ENCODE data around the gene TLK1. TPM values are rescaled to one million over a fixed set of nuclear protein-coding genes. Genes with fewer than 3 reads are reported as not detected.

The TLK1 gene
- total and polyA plus RNA-seq, 10 of the 15 experiments (the other 5 are each of a cell fraction or from before 2014, with no cell fraction given): 25.1 to 126 (median 57.3) TPM

GRCh38 chr2:171169839-171170238, 9.1 kb upstream of the TLK1 start:
- no peak for DNase-seq (ENCODE audit: low read depth, low spot score)
- no peaks in the 10 kb centered on the region; the same call in 2 of the 3 replicates for H3K9me3 ChIP-seq (replicated peaks; ENCODE audit: control insufficient read depth, insufficient read depth, low read length)
- no peaks in the 10 kb centered on the region for H3K36me3 ChIP-seq (ENCODE audit: control insufficient read depth in 2 of 2, insufficient read depth in 2 of 2, low read length in 1 of 2)
- H3K27me3 ChIP-seq (replicated peaks in 1 of 2; ENCODE audit: control insufficient read depth in 2 of 2, insufficient read depth in 2 of 2, low read length in 1 of 2): no peaks in the 10 kb centered on the region
- RAD21 ChIA-PET (ENCODE audit: unreplicated experiment): interaction anchor here (0.7 kb wide), 1 partner anchor 10 kb away, joined by 3 read pairs; no protein-coding TSS in a partner anchor
- no peak for FAIRE-seq
- in situ Hi-C loops (cut with MboI): no loop called here
- SMC1A ChIA-PET (ENCODE audit: uncharacterized antibody, unreplicated experiment): interaction anchor here (1.0 to 1.6 kb wide), 9 partner anchors 9 to 247 kb away, joined by 3 to 7 read pairs (median 4); no protein-coding TSS in a partner anchor
- CTCF ChIA-PET: interaction anchor here (1.1 to 1.5 kb wide), 4 partner anchors 11 to 145 kb away, joined by 3 read pairs; no protein-coding TSS in a partner anchor
- no peak overlapping the region for H2AFZ ChIP-seq (ENCODE audit: control insufficient read depth, low read depth, low read length)
- no peak overlapping the region for H3K9ac ChIP-seq (ENCODE audit: control insufficient read depth, insufficient read depth, low read length)
- TF ChIP-seq KAT2A (conservative IDR thresholded peaks at IDR 0.05; ENCODE audit: control insufficient read depth, low read depth, low read length) (no peak), NFIC (IDR thresholded peaks at IDR 0.05; ENCODE audit: low read depth, low read length) (no peak), STAT1 (conservative IDR thresholded peaks at IDR 0.05) (no peak), ZBED1 (IDR thresholded peaks at IDR 0.05; ENCODE audit: borderline replicate concordance) (no peak), ZBTB11 (CRISPR knock-in tag; IDR thresholded peaks at IDR 0.05) (no peak), FOXK2 (IDR thresholded peaks at IDR 0.05) (no peak), IRF5 (IDR thresholded peaks at IDR 0.05; ENCODE audit: borderline replicate concordance) (no peak), NKRF (conservative IDR thresholded peaks at IDR 0.05) (no peak), ASH2L (IDR thresholded peaks at IDR 0.05; ENCODE audit: borderline replicate concordance, low read depth) (no peak), JUND (IDR thresholded peaks at IDR 0.05; ENCODE audit: low read depth, low read length) (no peak), PAX5 (IDR thresholded peaks at IDR 0.05; ENCODE audit: borderline replicate concordance, low read depth, low read length) (no peak), BCL3 (IDR thresholded peaks at IDR 0.05; ENCODE audit: borderline replicate concordance, insufficient read depth, low read depth, low read length, poor library complexity, severe bottlenecking) (no peak), BCLAF1 (IDR thresholded peaks at IDR 0.05) (no peak)
- H3K79me2 ChIP-seq (ENCODE audit: control insufficient read depth, insufficient read depth, low read length): no peaks in the 10 kb centered on the region
- no peak overlapping the region for H3K27ac ChIP-seq (ENCODE audit: control insufficient read depth, insufficient read depth)
- H3K4me3 ChIP-seq: no peak overlapping the region
- POLR2A ChIA-PET: interaction anchor here (1.0 kb wide), 1 partner anchor 34 kb away, joined by 3 read pairs; no protein-coding TSS in a partner anchor
- intact Hi-C loops (cut with micrococcal nuclease; ENCODE audit: unreplicated experiment): no loop called here
- H3K4me1 ChIP-seq (ENCODE audit: control insufficient read depth, insufficient read depth, low read length): peaks cover 4% of the 10 kb centered on the region; the same call in 1 of the 2 replicates
- no TSS peak for BruUV-seq (replicated peaks)
- no peak for ATAC-seq
- no peak overlapping the region for H3K4me2 ChIP-seq (ENCODE audit: control insufficient read depth, insufficient read depth)
- no peaks in the 10 kb centered on the region for H4K20me1 ChIP-seq (ENCODE audit: control insufficient read depth, insufficient read depth)
